AG10803 (cell line): ENCODE measurements around the gene IGSF3.
"Not testable (repeated sequence)": the region's sequence is repeated elsewhere in the genome, so short reads cannot be mapped to it uniquely, and the experiment has no call there.

Experiments used
- DNase-seq: peaks from one replicate; pipeline ENCODE4 v3.0.0; 2010; ENCODE audit warnings: low read depth
- H3K4me3 ChIP-seq: 2 replicates; pipeline ENCODE4 v1.5.1; 2011; ENCODE audit warnings: mild to moderate bottlenecking, low read length, control low read depth
- TF ChIP-seq, protein P1 (sequence below): conservative IDR thresholded peaks from 2 replicates; pipeline ENCODE4 v1.5.1; 2011; ENCODE audit warnings: mild to moderate bottlenecking, low read length, control low read depth, inconsistent platforms

The IGSF3 gene

DNA sequence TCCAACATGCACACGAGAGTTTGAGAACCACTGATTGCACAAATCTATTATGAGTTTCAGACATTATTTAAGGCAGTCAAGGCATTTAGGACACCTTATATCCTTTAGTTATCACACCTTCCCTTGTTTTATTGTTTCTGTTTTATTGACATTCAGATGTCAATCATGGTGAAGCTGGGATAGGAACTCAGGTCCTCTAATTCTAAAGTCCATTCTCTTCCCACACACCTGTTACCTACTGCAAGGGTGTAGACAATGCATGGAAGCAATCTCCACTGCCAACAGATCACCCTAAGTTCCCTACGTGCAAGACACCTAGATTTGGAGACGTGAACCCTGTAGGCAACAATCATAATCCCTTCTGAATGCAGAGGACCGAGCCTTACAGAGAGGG is 2.6 kb downstream of the IGSF3 start:
- no peak overlapping the region for H3K4me3 ChIP-seq
- no peak for DNase-seq
- TF ChIP-seq, protein P1, sequence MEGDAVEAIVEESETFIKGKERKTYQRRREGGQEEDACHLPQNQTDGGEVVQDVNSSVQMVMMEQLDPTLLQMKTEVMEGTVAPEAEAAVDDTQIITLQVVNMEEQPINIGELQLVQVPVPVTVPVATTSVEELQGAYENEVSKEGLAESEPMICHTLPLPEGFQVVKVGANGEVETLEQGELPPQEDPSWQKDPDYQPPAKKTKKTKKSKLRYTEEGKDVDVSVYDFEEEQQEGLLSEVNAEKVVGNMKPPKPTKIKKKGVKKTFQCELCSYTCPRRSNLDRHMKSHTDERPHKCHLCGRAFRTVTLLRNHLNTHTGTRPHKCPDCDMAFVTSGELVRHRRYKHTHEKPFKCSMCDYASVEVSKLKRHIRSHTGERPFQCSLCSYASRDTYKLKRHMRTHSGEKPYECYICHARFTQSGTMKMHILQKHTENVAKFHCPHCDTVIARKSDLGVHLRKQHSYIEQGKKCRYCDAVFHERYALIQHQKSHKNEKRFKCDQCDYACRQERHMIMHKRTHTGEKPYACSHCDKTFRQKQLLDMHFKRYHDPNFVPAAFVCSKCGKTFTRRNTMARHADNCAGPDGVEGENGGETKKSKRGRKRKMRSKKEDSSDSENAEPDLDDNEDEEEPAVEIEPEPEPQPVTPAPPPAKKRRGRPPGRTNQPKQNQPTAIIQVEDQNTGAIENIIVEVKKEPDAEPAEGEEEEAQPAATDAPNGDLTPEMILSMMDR = no peak

DNA sequence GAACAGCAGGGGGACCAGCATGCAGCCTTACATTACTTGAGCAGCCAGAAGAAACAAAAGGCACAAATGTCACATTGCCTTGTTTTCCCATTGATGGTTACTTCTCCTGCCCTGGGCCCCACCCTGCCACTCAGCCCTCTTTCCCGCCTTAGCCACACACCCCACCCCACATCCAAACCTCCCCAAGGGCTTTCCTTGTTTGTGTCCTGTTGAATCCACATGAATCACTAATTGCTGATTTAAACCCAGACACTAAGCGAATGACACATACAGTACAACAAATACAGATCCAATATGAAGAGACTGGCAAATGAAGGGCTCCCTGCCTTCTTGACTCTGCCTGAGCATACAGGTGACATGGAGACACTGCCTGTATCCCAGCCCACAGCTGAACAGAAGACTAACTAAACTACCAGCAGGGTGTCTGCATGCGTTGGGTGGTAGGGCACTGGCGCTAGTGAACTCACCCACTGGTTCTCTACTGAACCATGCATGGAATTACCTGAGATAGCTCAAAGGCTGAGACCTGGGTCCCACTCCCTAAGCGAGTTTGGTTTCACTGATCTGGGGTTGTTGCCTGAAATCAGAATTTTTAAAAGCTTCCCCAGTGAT is 3.1 kb downstream of the IGSF3 start:
- TF ChIP-seq, protein P1 = no peak
- DNase-seq = no peak
- no peak overlapping the region for H3K4me3 ChIP-seq

DNA sequence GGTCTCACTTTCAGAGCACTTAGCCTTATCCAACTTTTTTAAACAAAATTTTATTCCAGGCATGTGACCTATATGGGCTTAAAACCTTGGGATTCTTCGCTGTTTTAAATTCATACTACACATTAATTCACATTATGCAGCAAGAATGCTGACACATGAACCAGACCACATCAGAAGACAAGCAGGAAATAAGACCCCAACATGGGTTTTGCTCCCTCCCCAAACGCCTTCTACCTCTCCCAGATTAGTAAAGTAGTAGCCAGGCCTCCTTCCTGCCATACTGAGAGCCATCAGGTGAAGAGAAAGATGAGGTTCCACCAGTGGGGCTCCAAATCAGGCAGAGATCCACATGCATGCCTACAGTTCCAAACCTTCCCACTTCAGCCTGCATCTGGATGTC is 3.7 kb downstream of the IGSF3 start:
- no peak overlapping the region for H3K4me3 ChIP-seq
- TF ChIP-seq, protein P1 = no peak

DNA sequence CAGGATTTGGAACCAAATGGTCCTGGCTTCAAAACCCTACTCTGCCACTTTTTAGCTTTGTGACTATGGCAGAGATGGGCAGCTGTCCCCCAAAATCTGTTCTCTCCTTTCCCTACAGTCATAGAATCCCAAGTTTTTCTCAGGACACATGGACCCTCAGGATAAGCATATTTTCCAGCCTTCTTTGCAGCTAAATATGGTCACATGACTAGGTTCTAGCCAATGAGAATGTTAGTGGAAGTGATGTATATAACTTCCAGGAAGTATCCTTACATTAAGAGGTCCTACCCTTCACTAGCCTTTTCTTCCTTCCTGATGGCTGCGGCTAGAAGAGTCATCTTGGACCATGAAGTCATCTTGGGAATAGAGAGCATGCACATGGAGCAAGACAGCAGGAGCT is 5.9 kb downstream of the IGSF3 start:
- TF ChIP-seq, protein P1 = no peak
- H3K4me3 ChIP-seq = no peak overlapping the region
- DNase-seq = no peak

More for the DNA sequence above, 3.7 kb downstream of the IGSF3 start:
- DNase-seq = no peak

DNA sequence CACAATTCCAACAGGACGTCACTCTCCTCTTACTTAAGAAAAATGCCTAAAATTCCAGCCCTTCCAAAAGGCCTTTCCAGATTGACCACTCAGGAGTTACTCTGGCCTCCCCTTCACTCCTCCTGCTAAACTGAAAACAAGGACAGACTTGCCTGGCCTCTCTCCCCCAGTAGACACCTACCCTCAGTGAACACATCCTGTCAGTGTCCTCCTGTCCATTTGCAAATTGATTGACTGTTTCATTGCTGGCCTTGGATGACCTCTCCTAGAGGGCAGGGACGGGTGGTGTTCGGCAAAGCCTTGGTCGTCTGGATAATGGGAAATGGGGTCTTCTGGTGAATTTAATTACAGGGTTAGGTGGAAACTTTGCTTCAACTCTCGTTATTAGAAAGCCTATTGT is 8.9 kb downstream of the IGSF3 start:
- not testable (repeated sequence) for H3K4me3 ChIP-seq, DNase-seq

DNA sequence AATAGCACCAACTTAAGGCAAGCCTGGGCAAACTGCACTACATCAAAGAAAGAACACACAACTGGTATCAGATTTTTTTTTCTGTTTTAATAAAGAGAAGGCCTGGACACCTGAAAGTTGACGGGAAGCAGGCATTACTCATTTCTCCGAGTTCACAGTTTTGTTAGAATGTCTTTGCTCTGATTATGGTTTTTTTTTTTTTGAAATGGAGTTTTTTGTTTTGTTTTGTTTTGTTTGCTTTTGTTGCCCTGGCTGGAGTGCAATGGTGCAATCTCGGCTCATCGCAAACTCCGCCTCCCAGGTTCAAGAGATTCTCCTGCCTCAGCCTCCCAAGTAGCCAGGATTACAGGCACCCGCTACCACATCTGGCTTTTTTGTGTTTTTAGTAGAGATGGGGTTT is 9.7 kb downstream of the IGSF3 start:
- not testable (repeated sequence) for H3K4me3 ChIP-seq, DNase-seq

DNA sequence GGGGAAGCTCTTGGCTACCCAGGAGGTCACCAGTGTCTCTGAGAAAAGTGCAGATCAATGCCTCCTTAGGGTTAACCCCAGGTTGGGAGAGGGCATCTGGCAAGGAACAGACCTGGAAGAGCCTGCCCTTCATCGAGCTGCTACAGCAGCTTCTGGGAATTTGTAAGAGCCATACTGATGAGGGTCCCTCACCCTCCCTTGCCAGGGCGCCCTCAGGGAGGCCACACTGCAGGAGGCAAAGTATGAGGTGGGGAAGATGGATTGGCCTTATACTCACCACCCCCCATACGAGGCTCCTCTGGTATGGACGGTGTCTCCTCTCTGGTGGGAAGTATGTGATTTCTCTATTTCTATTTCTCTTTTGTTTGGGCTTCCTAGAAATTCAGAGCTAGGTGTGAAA is 13.2 kb downstream of the IGSF3 start:
- TF ChIP-seq, protein P1 = no peak
- DNase-seq = no peak
- no peak overlapping the region for H3K4me3 ChIP-seq

DNA sequence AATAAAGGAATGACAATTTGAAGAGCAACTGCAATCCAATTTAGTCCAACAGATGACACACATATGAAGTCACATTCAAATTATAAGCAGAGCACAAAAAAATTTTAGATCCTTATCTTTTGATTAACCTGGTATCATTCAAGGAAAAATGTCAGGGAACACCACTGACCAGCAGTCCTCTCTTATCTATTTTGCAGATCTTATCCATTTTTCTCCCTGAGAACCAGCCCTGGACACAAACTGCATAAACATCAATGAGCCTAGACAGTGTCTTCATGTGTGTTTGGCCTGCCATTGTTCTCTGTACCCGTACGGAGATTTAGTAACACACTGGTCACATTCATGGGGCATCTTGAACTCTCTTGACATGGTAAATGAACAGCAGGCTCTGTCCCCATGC is 14.9 kb downstream of the IGSF3 start:
- not testable (repeated sequence) for DNase-seq

DNA sequence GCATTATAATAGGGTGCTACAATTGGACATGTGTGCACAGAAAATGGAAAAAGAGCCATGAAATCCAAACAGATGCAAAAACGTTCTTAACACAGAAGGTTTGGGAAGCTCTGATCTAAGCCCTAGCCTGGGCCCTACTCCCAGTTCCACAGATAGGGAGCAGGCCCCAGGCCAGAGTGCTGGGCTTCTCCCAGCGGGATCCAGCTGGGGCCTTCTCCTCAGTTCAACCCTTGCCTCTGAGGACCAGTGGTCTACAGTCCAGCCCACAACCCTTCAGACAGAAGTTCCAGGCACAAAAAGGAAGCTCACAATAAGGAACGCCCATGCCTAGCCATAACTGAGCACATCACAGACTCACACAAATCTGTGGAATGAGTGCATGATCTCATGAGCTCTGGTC is 16.8 kb downstream of the IGSF3 start:
- DNase-seq, H3K4me3 ChIP-seq: not testable (repeated sequence)

More for the DNA sequence above, 14.9 kb downstream of the IGSF3 start:
- H3K4me3 ChIP-seq = not testable (repeated sequence)

DNA sequence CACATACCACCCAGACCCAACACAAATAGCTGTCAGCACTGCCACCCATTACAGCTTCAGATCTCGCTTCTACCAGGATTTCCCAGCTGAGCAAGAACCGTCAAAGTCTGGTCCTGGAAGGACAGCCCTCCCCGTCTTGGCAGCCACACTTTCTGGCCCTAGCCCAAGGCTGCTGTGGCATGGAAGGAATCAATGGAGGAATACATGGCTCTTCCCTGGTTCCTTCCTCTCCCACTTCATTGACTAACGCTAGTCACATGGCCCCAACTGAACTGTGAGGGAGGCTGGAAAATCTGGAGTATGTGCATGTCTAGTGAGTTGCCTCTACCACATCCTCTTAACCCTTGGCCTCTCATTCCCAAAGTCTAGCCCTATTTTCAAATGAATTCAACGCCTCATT is 18.5 kb downstream of the IGSF3 start:
- DNase-seq, H3K4me3 ChIP-seq: not testable (repeated sequence)

DNA sequence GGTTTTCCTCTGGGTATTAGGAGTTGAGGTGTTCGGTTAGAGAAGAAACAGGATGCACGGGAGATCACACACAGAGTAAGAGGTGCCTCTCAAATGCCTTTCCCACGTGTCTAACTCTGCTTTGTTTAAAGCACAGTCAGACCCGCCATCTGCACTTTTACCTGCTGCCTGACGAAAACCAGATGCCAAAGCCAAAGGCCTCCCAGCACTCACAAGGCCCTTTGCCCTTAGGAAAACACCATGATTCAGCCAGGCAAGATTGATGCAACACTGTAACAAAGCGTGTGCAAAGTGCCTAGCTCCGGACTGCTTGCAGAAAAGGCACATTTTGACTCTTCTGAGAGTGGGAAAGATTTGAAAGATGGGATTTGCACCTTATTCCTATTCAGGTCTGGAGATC is 19.2 kb downstream of the IGSF3 start:
- not testable (repeated sequence) for H3K4me3 ChIP-seq, DNase-seq

DNA sequence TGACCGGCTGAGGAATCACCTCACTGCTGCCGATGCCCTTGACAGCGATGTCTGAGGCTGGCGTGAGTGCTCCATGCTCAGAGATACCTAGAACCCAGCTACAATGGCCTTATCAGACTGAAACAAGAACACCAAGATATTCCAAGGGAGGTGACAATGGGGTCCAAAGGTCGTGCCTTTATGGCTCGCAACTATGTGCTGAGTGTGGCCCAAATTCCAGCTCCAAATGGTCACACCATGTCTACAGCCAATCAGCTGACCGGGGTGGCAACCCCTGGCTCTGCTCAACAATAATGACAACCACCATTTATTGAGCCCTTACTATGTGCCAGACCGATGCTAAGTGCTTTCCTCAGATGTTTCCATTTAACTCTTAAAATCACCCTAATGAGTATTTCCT is 20.3 kb downstream of the IGSF3 start:
- DNase-seq, H3K4me3 ChIP-seq: not testable (repeated sequence)

DNA sequence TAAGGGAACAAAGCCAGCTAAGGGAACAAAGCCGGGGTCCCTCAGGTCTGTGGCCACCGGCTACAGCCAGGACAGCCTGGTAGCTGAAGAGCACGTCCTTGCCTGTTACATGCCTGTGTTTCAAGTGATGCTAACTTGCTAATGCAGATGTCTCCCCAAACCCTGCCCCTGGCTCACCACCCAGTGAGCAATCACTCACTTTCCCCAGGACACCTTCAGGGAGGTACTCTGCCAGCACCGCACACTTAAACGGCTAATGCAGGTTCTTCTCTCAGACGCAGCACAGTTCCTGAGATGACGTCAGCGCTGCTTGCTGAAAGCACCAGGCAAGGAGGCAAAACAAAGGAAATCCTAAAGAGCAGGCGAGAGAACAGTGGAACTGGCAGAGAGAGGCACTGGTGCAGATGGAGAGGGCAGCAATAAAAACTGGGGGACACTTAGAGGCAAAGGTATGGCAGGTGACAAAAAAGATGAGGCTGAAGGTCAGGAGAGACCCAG is 20.8 kb downstream of the IGSF3 start:
- H3K4me3 ChIP-seq, DNase-seq: not testable (repeated sequence)
